H9 (cell line): ENCODE results near the gene ABLIM1. TPM values are rescaled to one million over a fixed set of nuclear protein-coding genes. Genes with fewer than 3 reads are reported as not detected.

Experiments used
- DNase-seq: peaks from one replicate; pipeline ENCODE4 v3.0.0-alpha.2; 2017
- H2AFZ ChIP-seq: one replicate; pipeline ENCODE4 v1.6.1; 2013; ENCODE audit warnings: mild to moderate bottlenecking, low read length, control low read depth, moderate library complexity
- H2AK5ac ChIP-seq: 2 replicates; pipeline ENCODE4 v1.6.1; 2013; ENCODE audit warnings: low read length, control low read depth, mixed read lengths; ENCODE audit not compliant: insufficient read length
- H2BK120ac ChIP-seq: one replicate; pipeline ENCODE4 v1.6.1; 2013; ENCODE audit warnings: low read depth, mild to moderate bottlenecking, low read length, control low read depth, inconsistent platforms; ENCODE audit not compliant: poor library complexity, severe bottlenecking
- H2BK12ac ChIP-seq: 2 replicates; pipeline ENCODE4 v1.6.1; 2013; ENCODE audit warnings: low read length, control low read depth, mixed read lengths, low read depth; ENCODE audit not compliant: insufficient read length
- H2BK15ac ChIP-seq: 2 replicates; pipeline ENCODE4 v1.6.1; 2013; ENCODE audit warnings: low read depth, low read length, control low read depth
- H2BK20ac ChIP-seq: one replicate; pipeline ENCODE4 v1.6.1; 2013; ENCODE audit warnings: low read depth, mild to moderate bottlenecking, low read length, control low read depth, inconsistent platforms; ENCODE audit not compliant: poor library complexity, severe bottlenecking
- H2BK5ac ChIP-seq: 2 replicates; pipeline ENCODE4 v1.6.1; 2013; ENCODE audit warnings: low read length, control low read depth, mixed read lengths; ENCODE audit not compliant: insufficient read length
- H3K14ac ChIP-seq: 2 replicates; pipeline ENCODE4 v1.6.1; 2013; ENCODE audit warnings: low read length, control low read depth; ENCODE audit not compliant: insufficient read depth
- H3K18ac ChIP-seq: 2 replicates; pipeline ENCODE4 v1.6.1; 2013; ENCODE audit warnings: low read depth, mild to moderate bottlenecking, mixed read lengths, low read length, control low read depth; ENCODE audit not compliant: insufficient read length
- H3K23ac ChIP-seq: 2 replicates; pipeline ENCODE4 v1.6.1; 2013; ENCODE audit warnings: low read length, control low read depth, mixed read lengths, low read depth; ENCODE audit not compliant: insufficient read length
- H3K23me2 ChIP-seq: 2 replicates; pipeline ENCODE4 v1.6.1; 2013; ENCODE audit warnings: low read depth, mild to moderate bottlenecking, mixed read lengths, low read length, control low read depth; ENCODE audit not compliant: insufficient read length, poor library complexity, severe bottlenecking
- H3K27ac ChIP-seq: 2 replicates; pipeline ENCODE4 v1.5.1; 2013; ENCODE audit warnings: low read length, control low read depth, mixed read lengths, low read depth; ENCODE audit not compliant: insufficient read length
- H3K27me3 ChIP-seq: 2 replicates; pipeline ENCODE4 v1.6.1; 2013; ENCODE audit warnings: low read length, control low read depth, inconsistent platforms; ENCODE audit not compliant: insufficient read depth
- H3K4ac ChIP-seq: 2 replicates; pipeline ENCODE4 v1.6.1; 2013; ENCODE audit warnings: low read depth, mild to moderate bottlenecking, control low read depth, inconsistent platforms, low read length, moderate library complexity
- H3K4me1 ChIP-seq: 2 replicates; pipeline ENCODE4 v1.6.1; 2013; ENCODE audit warnings: low read length, control low read depth, inconsistent platforms; ENCODE audit not compliant: insufficient read depth
- H3K4me2 ChIP-seq: 2 replicates; pipeline ENCODE4 v1.6.1; 2013; ENCODE audit warnings: low read length, control low read depth, mixed read lengths; ENCODE audit not compliant: insufficient read length, insufficient read depth
- H3K56ac ChIP-seq: 2 replicates; pipeline ENCODE4 v1.6.1; 2013; ENCODE audit warnings: low read depth, mild to moderate bottlenecking, mixed read lengths, low read length, control low read depth; ENCODE audit not compliant: insufficient read length
- H3K79me1 ChIP-seq: 2 replicates; pipeline ENCODE4 v1.6.1; 2013; ENCODE audit warnings: low read depth, mild to moderate bottlenecking, moderate library complexity, low read length, control low read depth, inconsistent platforms; ENCODE audit not compliant: insufficient read depth, poor library complexity, severe bottlenecking
- H3K79me2 ChIP-seq: 2 replicates; pipeline ENCODE4 v1.6.1; 2013; ENCODE audit warnings: low read length, control low read depth, inconsistent platforms; ENCODE audit not compliant: insufficient read depth
- H3K9ac ChIP-seq: 2 replicates; pipeline ENCODE4 v1.6.1; 2013; ENCODE audit warnings: low read length, control low read depth, mixed read lengths; ENCODE audit not compliant: insufficient read length; ENCODE audit errors: extremely low read depth
- H3K9me3 ChIP-seq: one replicate; pipeline ENCODE4 v1.6.1; 2013; ENCODE audit warnings: low read depth, low read length, inconsistent platforms; ENCODE audit not compliant: control insufficient read depth
- H3T11ph ChIP-seq: one replicate; pipeline ENCODE4 v1.6.1; 2013; ENCODE audit warnings: mild to moderate bottlenecking, low read length, control low read depth, inconsistent platforms
- H4K20me1 ChIP-seq: one replicate; pipeline ENCODE4 v1.6.1; 2013; ENCODE audit not compliant: control insufficient read depth, insufficient read length, insufficient read depth
- H4K5ac ChIP-seq: 2 replicates; pipeline ENCODE4 v1.6.1; 2013; ENCODE audit warnings: low read depth, mild to moderate bottlenecking, mixed read lengths, low read length, control low read depth; ENCODE audit not compliant: insufficient read length
- H4K8ac ChIP-seq: replicated peaks from 2 replicates; pipeline ENCODE4 v1.6.1; 2013; ENCODE audit warnings: low read length, control low read depth, mixed read lengths, low read depth; ENCODE audit not compliant: insufficient read length
- H4K91ac ChIP-seq: 2 replicates; pipeline ENCODE4 v1.6.1; 2013; ENCODE audit warnings: low read depth, mild to moderate bottlenecking, moderate library complexity, mixed read lengths, low read length, control low read depth; ENCODE audit not compliant: insufficient read length
- H3K27ac Mint-ChIP-seq, 3 experiments: 2 replicates in 2 of 3; 3 replicates in 1 of 3; pipeline ENCODE4 v1.8.0; 2020 to 2021; ENCODE audit warnings: mixed read lengths in 3 of 3, mild to moderate bottlenecking in 1 of 3, moderate library complexity in 1 of 3
- H3K27me3 Mint-ChIP-seq: 2 replicates; pipeline ENCODE4 v1.8.0; 2021; ENCODE audit warnings: low read depth, mild to moderate bottlenecking, moderate library complexity, mixed read lengths
- H3K36me3 Mint-ChIP-seq, 3 experiments: 2 replicates in 2 of 3; 3 replicates in 1 of 3; pipeline ENCODE4 v1.8.0; 2020 to 2021; ENCODE audit warnings: low read depth in 3 of 3, mixed read lengths in 3 of 3; ENCODE audit not compliant: insufficient read depth in 1 of 3
- H3K4me1 Mint-ChIP-seq, 2 experiments: 2 replicates each; pipeline ENCODE4 v1.8.0; 2020; ENCODE audit warnings: mixed read lengths in 2 of 2
- H3K4me3 Mint-ChIP-seq, 2 experiments: 2 replicates in 1 of 2; 3 replicates in 1 of 2; pipeline ENCODE4 v1.8.0; 2020 to 2021; ENCODE audit warnings: mild to moderate bottlenecking in 2 of 2, mixed read lengths in 2 of 2, moderate library complexity in 1 of 2
- H3K9me3 Mint-ChIP-seq, 2 experiments: 2 replicates in 1 of 2; 3 replicates in 1 of 2; pipeline ENCODE4 v1.8.0; 2020; ENCODE audit warnings: mild to moderate bottlenecking in 2 of 2, mixed read lengths in 2 of 2, moderate library complexity in 1 of 2
- WGBS: extraction: QIAGEN DNeasy Blood & Tissue Kit; methylation state at CpG from one replicate; pipeline ENCODE4 v1.1.7; 2013; ENCODE audit warnings: missing lambda C conversion rate, low lambda C conversion rate, mixed read lengths; ENCODE audit not compliant: insufficient read length; ENCODE audit errors: extremely low coverage; 5-methylcytosine and 5-hydroxymethylcytosine counted together
- total RNA-seq: library from RNA; stranded (reverse); gene quantifications from 2 replicates; pipeline ENCODE4 v1.2.1, GENCODE V29; 2021
- TF ChIP-seq, protein P1 (sequence below): fragments of 200-600 bp; sonication (generic); conservative IDR thresholded peaks from 3 replicates; pipeline ENCODE4 v1.8.0; 2021; ENCODE audit warnings: antibody characterized with exemption, mild to moderate bottlenecking

ABLIM1 gene
- total RNA-seq, 1 experiment from 2014 or later: 32.1 TPM

DNA sequence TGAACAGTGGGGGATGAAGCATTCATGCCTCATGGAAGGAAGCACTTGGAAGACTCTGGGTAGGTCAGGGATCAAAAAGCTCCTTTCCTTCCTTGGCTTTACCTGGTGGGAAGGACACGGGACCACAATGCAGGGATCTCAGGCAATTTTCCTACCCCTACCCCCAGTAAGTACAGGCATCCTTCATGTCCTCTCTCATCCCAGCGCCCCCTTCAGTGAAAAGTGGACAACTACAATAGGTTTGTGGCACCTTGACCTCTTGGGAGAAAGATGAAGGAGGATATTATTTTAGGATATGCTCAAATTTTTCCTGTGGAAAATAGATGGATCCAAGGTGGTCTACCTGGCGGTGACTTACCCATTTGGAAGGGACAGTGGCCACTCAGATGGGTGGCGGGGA, 270.3 kb downstream of the ABLIM1 start:
- no CpG with 5 or more reads among the region's 4 CpGs for WGBS
- H3K27me3 ChIP-seq: no peaks in the 10 kb centered on the region
- H3K4ac ChIP-seq: no peak overlapping the region
- no peak overlapping the region for H2BK15ac ChIP-seq
- H3K9ac ChIP-seq: no peak overlapping the region
- H3K23me2 ChIP-seq: no peaks in the 10 kb centered on the region
- Mint-ChIP-seq H3K4me1 (peaks cover 7 to 14% of the 10 kb centered on the region in 2 experiments), H3K36me3 (no peaks in the 10 kb centered on the region), H3K4me3 (no peak overlapping the region), H3K9me3 (no peaks in the 10 kb centered on the region), H3K27me3 (peaks cover 10% of the 10 kb centered on the region), H3K27ac (no peak overlapping the region)
- H2BK12ac ChIP-seq: no peak overlapping the region
- no peak overlapping the region for H2BK20ac ChIP-seq
- no peak overlapping the region for H4K8ac ChIP-seq
- no peaks in the 10 kb centered on the region for H3K4me1 ChIP-seq
- H3K14ac ChIP-seq: no peak overlapping the region
- H3K79me2 ChIP-seq: no peaks in the 10 kb centered on the region
- H3T11ph ChIP-seq: no peak overlapping the region
- no peak overlapping the region for H2BK5ac ChIP-seq
- H3K56ac ChIP-seq: no peak overlapping the region
- H2AK5ac ChIP-seq: no peak overlapping the region
- H4K5ac ChIP-seq: no peak overlapping the region
- no peak overlapping the region for H3K4me2 ChIP-seq
- no peak for DNase-seq
- no peak overlapping the region for H4K91ac ChIP-seq
- no peaks in the 10 kb centered on the region for H3K79me1 ChIP-seq
- H2BK120ac ChIP-seq: no peak overlapping the region
- no peak overlapping the region for H2AFZ ChIP-seq
- H3K23ac ChIP-seq: no peak overlapping the region
- no peak overlapping the region for H3K27ac ChIP-seq
- no peak overlapping the region for H3K18ac ChIP-seq
- TF ChIP-seq, protein P1, sequence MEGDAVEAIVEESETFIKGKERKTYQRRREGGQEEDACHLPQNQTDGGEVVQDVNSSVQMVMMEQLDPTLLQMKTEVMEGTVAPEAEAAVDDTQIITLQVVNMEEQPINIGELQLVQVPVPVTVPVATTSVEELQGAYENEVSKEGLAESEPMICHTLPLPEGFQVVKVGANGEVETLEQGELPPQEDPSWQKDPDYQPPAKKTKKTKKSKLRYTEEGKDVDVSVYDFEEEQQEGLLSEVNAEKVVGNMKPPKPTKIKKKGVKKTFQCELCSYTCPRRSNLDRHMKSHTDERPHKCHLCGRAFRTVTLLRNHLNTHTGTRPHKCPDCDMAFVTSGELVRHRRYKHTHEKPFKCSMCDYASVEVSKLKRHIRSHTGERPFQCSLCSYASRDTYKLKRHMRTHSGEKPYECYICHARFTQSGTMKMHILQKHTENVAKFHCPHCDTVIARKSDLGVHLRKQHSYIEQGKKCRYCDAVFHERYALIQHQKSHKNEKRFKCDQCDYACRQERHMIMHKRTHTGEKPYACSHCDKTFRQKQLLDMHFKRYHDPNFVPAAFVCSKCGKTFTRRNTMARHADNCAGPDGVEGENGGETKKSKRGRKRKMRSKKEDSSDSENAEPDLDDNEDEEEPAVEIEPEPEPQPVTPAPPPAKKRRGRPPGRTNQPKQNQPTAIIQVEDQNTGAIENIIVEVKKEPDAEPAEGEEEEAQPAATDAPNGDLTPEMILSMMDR: peak; percentile 68
- no peaks in the 10 kb centered on the region for H4K20me1 ChIP-seq
- no peaks in the 10 kb centered on the region for H3K9me3 ChIP-seq
